ENCODE measurements around the gene THRA.

THRA gene

GRCh38 chr17:40084477-40084876, 21.7 kb downstream of the THRA start:
- no peak for DNase-seq

DNA sequence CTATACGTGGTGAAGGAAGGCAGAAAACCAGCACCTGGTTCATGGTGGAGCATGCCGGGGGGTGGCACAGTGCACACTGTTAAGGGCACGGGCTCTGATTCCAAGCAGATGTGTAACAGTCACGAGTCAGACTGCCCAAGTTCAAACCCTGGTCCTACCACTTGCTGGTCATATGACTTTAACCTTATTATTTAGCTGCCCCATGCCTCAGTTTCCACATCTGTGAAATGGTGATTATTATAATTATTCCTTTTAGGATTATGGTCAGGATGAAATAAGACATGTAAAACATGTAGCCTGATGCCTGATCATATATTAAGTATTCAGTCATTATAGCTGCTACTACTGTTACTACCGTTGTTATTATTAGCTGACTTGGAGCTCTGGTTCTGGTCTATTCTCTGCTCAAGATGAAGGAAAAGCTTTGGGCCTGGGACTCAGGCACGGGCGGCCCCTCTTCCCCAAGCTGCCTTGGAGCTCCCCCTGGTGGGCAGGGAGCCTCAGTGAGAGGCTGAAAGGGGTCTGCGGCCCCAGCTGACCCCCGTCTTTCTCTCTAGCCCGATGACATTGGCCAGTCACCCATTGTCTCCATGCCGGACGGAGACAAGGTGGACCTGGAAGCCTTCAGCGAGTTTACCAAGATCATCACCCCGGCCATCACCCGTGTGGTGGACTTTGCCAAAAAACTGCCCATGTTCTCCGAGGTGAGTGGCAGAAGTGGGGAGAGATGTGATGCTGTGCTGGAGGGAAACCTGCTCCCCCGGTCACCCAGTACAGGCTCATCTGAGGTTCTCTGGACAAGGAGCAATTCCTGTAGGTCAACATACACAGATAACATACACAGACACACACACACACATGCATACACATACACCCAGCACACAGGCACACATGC, 23.6 kb downstream of the THRA start:
- DNase-seq = peak in 1 of 2 donors; percentile 48

- DNase-seq = no peak
Observed at GRCh38 chr17:40087049-40087794, 24.5 kb downstream of the THRA start.

DNA sequence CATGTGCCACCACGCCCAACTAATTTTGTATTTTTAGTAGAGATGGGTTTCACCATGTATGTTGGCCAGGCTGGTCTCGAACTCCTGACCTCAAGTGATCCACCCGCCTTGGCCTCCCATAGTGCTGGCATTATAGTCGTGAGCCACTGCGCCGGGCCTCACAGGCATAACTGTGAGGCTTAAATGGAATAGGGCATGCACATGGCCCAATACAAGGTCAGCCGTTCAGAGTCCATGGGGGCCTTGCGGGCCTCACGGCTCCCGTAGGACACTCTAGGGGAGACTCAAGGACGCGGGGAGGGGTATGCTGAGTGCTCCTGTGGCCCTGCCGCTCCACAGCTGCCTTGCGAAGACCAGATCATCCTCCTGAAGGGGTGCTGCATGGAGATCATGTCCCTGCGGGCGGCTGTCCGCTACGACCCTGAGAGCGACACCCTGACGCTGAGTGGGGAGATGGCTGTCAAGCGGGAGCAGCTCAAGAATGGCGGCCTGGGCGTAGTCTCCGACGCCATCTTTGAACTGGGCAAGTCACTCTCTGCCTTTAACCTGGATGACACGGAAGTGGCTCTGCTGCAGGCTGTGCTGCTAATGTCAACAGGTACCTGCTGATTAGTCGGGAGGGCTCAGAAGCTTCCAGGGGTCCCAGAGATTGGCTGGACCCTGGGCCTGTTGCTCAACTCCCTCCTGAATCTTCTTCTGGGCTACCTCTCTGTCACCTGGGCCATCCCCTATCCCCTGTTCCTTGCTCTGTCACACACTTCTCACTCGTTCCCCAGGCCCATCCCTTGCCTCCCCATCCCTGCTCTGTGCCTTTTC, 25.3 kb downstream of the THRA start:
- no peak for DNase-seq

- DNase-seq = no peak
Observed at GRCh38 chr17:40089077-40089895, 26.5 kb downstream of the THRA start.

DNA sequence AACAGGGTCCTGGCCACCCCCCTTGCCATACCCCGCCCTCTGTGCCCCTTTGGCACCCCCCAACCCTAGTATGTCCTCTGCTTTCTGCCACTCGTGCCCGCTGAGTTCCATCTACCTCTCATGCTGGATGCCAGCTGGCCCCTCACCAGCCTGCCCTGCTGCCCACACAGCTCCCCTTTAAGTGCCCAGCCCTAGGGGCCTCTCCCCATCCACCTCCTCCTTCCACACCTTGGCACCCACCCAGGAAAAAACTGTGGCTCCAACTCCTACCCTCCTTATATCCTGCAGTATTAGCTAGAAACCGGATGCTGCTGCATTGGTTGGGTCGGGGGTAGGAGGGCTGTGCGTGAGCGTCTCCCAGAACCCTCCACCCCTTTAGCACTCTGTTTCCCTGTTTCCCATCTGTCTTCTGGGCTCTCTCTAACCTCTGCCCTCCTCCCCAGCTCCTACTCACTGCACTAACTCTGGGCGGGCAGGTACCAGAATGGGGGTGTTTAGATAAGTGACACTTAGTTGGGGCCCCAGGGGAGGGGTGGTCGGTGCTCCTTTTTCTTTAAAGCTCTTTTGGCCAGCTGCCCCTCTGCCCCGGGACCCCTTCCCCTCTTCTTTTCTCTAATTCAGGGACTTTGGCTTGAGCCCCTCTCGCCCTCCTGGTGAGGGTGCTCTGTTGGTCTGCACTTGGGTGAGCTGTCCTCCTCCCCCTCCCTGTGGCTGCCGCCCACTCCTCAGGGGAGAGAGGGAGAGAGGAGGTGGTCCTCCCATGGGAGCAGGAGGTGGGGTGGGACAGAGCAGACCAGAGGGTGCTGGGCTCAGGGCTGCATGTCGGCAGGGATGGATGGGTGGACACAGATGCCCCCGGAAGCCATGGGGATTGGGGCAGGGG, 27.7 kb downstream of the THRA start:
- DNase-seq = no peak

GRCh38 chr17:40091691-40092397, 29.1 kb downstream of the THRA start:
- DNase-seq = no peak

DNA sequence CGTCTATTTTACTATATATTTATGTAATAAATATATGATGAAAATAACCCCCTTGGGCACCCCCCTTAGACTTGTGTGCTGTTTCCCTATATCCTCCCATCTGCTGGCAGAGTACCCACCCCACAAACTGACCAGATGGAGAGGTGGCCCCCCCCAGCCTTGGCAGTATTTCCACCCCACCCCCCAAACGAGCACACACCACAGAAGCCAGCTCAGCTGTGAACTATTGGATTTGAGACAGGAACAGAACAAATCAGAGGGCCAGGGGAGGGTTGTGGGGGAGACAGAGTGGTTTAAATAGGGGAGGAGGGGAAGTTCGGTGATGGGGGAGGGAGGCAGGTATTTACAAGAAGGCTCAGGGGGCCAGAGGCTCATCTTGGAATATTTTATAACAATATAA, 29.8 kb downstream of the THRA start:
- no peak for DNase-seq

DNA sequence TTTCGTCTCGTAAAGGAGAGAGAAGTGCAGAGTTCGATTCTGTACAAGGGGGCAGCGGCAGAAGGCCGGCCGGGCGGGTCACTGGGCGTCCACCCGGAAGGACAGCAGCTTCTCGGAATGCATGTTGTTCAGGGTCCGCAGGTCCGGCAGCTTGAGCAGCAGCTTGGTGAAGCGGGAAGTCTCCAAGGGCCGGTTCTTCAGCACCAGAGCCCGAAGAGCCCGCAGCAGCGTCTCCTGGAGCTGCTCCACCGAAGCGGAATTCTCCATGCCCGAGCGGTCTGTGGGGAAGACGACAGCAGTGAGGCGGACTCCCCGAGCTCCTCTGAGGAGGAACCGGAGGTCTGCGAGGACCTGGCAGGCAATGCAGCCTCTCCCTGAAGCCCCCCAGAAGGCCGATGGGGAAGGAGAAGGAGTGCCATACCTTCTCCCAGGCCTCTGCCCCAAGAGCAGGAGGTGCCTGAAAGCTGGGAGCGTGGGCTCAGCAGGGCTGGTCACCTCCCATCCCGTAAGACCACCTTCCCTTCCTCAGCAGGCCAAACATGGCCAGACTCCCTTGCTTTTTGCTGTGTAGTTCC, 30.3 kb downstream of the THRA start:
- no peak for DNase-seq

GRCh38 chr17:40093580-40094201, 30.9 kb downstream of the THRA start:
- DNase-seq = no peak

DNA sequence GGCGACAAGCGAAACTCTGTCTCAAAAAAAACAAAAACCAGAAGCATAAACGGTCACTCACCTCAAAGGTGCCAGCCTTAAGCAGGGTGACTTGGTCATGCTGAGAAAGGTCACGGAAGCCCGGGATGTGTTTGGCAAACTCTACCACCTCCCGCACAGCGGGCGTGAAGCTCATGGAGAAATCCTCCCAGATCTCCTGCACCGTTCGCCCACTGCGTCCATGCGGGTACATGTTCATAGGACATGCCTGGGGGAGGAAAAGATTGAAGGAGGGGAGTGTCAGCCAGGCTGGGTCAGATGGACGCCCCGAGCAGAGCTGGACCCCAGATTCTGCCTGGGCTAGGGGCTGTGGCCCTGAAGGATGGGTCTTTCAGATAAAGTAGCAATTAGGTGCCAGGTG, 32.1 kb downstream of the THRA start:
- no peak for DNase-seq

DNA sequence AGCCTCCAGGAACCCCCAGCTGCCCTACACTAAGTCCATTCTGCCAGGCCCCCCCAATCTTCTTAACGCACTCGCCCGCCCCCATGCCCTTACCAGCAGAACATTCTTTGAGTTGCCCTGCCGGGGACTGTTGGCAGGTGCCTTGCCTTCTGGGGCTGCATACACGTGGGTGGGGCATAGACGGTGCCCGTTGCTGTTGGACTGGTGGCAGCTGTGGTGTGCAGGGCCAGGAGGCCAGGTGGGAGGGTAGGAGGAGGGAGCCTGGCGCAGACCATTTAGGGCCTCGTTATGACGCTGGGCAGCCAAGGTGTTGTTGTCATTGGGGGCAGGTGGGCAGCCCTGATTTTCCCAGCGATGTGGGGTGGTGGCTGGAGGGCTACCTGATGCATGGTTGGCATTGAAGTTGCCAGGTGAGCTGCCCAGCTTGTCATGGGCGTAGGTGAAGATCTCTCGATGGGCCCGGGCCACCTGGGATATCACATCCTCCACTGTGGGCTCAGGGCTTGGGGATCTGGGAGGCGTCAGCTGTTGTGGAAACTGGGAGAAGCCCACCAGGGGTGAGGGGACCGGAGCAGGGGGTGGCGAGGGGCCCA, 32.7 kb downstream of the THRA start:
- no peak for DNase-seq

DNA sequence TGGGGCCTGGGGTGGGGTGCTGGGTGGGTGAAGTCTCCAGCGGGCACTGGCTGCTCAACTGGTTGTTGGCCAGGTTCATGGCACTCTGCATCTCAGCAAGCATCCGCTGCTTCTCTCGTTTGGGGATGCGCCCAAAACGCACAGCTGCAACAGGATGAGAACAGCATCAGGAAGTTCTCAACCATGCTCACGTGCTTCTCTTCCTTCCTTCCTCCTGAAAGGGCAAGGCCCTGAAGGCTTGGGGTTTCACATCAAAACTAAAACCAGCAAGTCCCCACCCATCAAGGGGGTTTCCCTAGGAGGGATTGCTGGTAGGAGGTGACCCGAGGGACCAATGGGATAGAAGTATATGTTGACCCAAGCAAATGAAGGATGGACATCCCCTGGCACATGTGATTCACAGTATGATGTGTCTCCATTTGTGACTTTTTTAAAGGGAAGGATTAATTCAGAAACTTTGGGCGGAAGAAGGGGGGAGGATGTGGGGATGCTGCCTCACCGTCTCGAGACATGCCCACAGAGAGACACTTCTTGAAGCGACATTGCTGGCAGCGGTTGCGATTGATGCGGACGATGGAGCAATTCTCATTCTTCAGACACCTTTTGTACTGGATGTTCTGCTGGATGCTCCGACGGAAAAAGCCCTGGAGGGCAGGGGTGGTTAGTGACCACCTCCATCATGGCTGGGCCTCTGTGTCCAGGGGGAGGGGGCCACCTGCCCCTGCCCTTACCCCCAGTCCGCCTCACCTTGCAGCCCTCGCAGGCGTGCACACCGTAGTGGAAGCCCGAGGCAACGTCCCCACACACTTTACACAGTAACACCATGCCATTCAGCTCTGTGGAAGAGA, 33.4 kb downstream of the THRA start:
- peak; percentile 97 to 100 for DNase-seq

DNA sequence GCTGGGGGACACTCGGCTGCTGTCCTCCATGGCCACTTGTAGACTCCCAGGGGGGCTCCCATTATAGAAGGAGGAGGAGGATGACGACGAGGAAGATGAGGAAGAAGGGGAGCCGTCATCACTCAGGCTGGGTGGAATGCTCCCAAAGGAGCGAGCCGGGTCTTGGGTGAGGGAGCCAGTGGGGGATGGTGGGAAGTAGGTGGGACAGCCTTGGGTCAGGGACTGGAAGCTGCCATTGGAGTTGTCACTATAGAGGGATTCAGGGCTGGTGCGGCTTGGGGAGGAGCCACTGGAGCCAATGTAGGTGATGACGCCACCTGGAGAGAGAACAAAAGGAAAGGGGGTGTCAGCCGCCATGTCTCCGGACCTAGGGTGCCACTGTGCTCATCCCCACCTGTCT, 34.3 kb downstream of the THRA start:
- DNase-seq = no peak

DNA sequence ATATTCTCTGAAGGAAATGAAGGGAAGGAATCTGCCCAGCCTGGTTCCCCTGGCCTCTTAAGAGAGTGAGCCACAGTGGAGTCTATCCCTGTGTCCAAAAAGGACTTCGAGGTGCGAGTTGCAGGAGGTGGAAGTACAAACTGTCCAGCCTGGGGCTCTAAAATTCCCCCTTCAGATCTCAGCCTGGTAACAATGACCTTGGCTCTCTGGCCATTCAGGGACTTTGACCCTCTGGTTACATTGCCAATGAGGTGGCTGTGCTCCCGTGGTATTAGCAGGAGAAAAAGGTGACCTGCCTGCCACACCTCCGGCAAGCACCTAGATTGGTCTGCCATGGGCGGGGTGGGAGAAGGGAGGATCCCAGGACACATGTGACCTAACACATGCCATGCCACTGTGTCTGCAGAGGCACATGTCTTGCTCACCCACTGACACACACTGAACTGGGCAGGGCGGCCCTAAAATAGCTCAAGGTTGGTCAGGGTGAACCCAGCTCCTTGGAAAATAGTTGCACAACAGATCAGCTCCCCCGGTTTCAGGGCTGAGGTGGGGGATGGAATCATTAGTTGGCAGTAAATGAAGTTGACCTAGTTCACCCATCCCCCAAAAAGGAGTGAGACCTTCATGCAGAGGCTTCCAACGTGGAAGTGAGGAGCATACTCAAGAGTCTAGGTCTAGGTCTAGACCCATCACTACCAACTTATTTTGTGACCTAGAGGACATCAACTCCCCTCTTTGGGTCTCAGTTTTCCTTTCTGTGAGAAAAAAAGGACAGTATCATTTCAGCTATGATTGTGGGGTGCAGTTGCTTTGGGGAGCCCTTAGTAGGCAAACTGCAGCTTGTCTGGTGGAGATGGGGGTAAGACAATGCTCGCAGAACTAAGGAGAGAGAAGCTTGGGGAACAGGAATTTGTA, 35.4 kb downstream of the THRA start:
- DNase-seq = no peak

- peak; percentile 88 to 94 for DNase-seq
Observed at GRCh38 chr17:40098846-40099618, 36.3 kb downstream of the THRA start.

Data from inflammatory macrophage treated with lipopolysaccharide for 1 hour (primary cell).